ENCODE results near the gene LRRC15.

GRCh38 chr3:194386066-194386465 lies 16.5 kb upstream of the LRRC15 start:
- no peak for TF ChIP-seq CTCF (IDR thresholded peaks at IDR 0.05)
- no peak for TF ChIP-seq POLR2A (IDR thresholded peaks at IDR 0.05)
